MCF 10A (cell line): ENCODE results near the gene UPF2. TPM values are rescaled to one million over a fixed set of nuclear protein-coding genes. Genes with fewer than 3 reads are reported as not detected.

Source experiments
- BruUV-seq: library from RNA; stranded (reverse); fragments of 400-500 nt; replicated peaks from 2 replicates; lab custom pipeline; 2021; lab: Mats Ljungman, UMichigan
- CTCF ChIA-PET: fragments of 300-600 bp; sonication (Branson Sonifier 250); formaldehyde crosslinking; extraction: SDS; loops from one replicate; lab custom pipeline; 2021; ENCODE audit warnings: antibody characterized with exemption, inconsistent platforms; lab: Yijun Ruan, JAX
- POLR2A ChIA-PET: fragments of 300-600, 350-650 bp; sonication (Branson Sonifier 250); formaldehyde crosslinking; extraction: SDS; loops from one replicate; lab custom pipeline; 2020; ENCODE audit warnings: antibody characterized with exemption, inconsistent platforms; lab: Yijun Ruan, JAX
- DNase-seq: peaks from one replicate; pipeline ENCODE4 v3.0.0-alpha.2; 2018; ENCODE audit not compliant: unreplicated experiment
- H3K27ac Mint-ChIP-seq: one replicate; pipeline ENCODE4 v1.8.0; 2022; ENCODE audit warnings: mild to moderate bottlenecking, low read depth, mixed read lengths; ENCODE audit not compliant: unreplicated experiment
- H3K27me3 Mint-ChIP-seq: one replicate; pipeline ENCODE4 v1.8.0; 2022; ENCODE audit warnings: mixed read lengths; ENCODE audit not compliant: insufficient read depth, unreplicated experiment
- H3K36me3 Mint-ChIP-seq: one replicate; pipeline ENCODE4 v1.8.0; 2022; ENCODE audit warnings: mild to moderate bottlenecking, moderate library complexity, mixed read lengths; ENCODE audit not compliant: insufficient read depth, unreplicated experiment
- H3K4me1 Mint-ChIP-seq: one replicate; pipeline ENCODE4 v1.8.0; 2022; ENCODE audit warnings: mixed read lengths; ENCODE audit not compliant: insufficient read depth, unreplicated experiment
- H3K4me3 Mint-ChIP-seq: one replicate; pipeline ENCODE4 v1.8.0; 2022; ENCODE audit warnings: mild to moderate bottlenecking, moderate library complexity, mixed read lengths; ENCODE audit not compliant: unreplicated experiment
- H3K9me3 Mint-ChIP-seq: one replicate; pipeline ENCODE4 v1.8.0; 2022; ENCODE audit warnings: mixed read lengths; ENCODE audit not compliant: unreplicated experiment
- intact Hi-C: fragments of 100-400 bp; cut with micrococcal nuclease; formaldehyde crosslinking; loops from 2 replicates; pipeline ENCODE4 v1.14.1; 2022
- total RNA-seq: library from RNA; stranded (reverse); gene quantifications from 2 replicates; pipeline ENCODE4 v1.2.3, GENCODE V29; 2022
- TF ChIP-seq, protein P1 (sequence below): fragments of 200-600 bp; IDR thresholded peaks from one replicate; pipeline ENCODE4 v1.8.0; 2022; ENCODE audit warnings: antibody characterized with exemption, mild to moderate bottlenecking; ENCODE audit not compliant: unreplicated experiment

UPF2 gene
- total RNA-seq, 1 experiment from 2014 or later = 24.7 TPM

DNA sequence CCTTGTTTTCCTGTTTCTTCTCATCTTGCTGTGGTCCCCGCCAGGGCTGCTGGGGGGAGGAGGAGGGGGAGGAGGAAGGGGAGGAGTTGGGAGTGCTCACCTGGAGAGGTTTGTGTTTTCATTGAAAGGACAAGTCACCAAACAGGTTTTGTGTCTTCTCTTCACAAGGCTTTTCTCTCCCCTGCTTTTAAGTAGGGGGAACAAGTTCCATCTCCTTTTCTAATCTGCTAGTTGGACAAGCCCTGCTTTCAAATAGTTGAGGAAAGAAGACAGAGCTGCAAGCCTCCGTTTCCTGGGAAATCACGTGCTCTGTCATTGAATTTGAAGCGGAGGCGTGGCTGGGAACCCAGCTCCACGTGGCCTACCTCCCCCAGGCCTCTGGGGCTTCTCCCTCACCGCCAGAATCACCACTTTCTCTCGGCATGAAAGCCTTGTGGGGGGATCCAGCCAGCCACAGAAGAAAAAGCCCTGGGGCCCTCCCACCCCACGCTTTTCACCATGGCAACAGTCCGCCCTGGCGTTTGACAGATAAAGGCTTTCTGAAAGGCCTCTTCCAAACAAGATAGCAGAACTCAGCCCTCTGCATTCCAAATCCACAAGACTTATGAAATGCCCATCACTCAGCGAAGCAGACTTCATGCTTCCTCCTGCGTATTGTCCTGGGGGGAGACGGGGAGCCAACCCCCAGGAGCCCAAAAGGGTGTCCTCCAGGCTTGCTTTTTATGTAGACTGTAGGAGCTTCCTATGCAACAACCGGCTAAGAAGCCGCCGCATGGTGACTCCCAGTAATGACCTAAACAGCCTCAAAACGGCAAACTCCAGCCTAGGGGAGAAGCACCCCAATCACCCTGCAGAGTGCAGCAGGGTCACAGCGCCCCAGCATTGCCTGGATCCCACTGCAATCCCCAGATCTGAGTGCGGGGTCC is 167.8 kb downstream of the UPF2 start:
- Mint-ChIP-seq H3K4me1 (peaks cover 21% of the 10 kb centered on the region), H3K36me3 (peaks cover 9% of the 10 kb centered on the region), H3K4me3 (no peak overlapping the region), H3K27me3 (no peaks in the 10 kb centered on the region), H3K27ac (peak overlapping the region; percentile 96), H3K9me3 (no peaks in the 10 kb centered on the region)
- DNase-seq = peak; percentile 77
- POLR2A ChIA-PET = interaction anchor here (1.9 to 2.6 kb wide), 4 partner anchors 10 to 50 kb away, joined by 4 to 19 read pairs (median 10); no protein-coding TSS in a partner anchor
- BruUV-seq = no TSS peak
- intact Hi-C loops = no loop called here
- CTCF ChIA-PET = interaction anchor here (0.6 kb wide), 1 partner anchor 27 kb away, joined by 4 read pairs; no protein-coding TSS in a partner anchor
- TF ChIP-seq, protein P1, sequence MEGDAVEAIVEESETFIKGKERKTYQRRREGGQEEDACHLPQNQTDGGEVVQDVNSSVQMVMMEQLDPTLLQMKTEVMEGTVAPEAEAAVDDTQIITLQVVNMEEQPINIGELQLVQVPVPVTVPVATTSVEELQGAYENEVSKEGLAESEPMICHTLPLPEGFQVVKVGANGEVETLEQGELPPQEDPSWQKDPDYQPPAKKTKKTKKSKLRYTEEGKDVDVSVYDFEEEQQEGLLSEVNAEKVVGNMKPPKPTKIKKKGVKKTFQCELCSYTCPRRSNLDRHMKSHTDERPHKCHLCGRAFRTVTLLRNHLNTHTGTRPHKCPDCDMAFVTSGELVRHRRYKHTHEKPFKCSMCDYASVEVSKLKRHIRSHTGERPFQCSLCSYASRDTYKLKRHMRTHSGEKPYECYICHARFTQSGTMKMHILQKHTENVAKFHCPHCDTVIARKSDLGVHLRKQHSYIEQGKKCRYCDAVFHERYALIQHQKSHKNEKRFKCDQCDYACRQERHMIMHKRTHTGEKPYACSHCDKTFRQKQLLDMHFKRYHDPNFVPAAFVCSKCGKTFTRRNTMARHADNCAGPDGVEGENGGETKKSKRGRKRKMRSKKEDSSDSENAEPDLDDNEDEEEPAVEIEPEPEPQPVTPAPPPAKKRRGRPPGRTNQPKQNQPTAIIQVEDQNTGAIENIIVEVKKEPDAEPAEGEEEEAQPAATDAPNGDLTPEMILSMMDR = no peak

DNA sequence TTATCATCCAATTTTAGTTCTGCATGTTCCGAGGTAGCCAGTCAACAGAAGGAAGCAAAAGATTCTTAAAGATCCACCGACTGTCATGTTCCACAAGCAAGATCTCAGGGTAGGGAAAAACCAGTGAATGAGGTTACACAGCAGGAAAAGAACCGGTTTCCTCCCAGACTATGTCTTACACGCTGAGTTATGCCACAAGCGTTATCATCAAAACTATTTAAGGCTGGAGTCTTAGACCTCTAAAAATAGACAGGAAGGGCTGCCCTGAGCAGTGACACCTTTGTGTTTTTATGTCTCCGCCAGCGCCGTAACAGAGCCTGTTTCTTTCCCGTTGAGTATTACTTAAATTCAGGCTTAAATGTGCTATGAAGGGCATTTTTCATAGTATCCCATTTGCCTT is 171.1 kb downstream of the UPF2 start:
- Mint-ChIP-seq H3K36me3 (peaks cover 39% of the 10 kb centered on the region), H3K4me3 (no peak overlapping the region), H3K27me3 (no peaks in the 10 kb centered on the region), H3K4me1 (peaks cover 15% of the 10 kb centered on the region), H3K9me3 (no peaks in the 10 kb centered on the region), H3K27ac (no peak overlapping the region)
- POLR2A ChIA-PET = no interaction called here
- BruUV-seq = no TSS peak
- TF ChIP-seq, protein P1 = no peak
- DNase-seq = no peak
- CTCF ChIA-PET = no interaction called here
- intact Hi-C loops = no loop called here

DNA sequence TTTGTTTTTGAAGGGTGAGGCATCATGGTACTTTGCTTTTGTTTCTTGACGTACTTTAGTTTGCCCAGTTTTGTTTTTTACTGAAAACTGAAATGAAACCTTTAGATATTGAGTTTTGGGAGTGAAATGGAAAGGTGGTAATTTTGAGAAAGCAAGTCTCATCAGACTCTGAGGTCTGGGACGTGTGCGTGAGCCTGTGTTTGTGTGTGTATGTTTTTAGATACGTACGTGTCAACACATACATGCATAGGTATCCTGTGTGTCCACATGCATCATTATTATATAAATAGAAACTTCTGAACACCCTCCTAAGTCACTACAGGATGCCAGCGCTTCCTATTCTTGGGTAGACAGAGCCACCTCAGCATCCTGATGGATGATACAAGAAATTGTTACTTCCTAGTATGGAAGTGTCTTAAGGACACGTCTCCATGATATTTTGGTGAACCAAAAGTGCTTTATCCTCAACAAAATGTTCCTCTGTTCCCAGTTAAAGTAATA is 171.7 kb downstream of the UPF2 start:
- CTCF ChIA-PET = no interaction called here
- no TSS peak for BruUV-seq
- H3K4me3 Mint-ChIP-seq = no peak overlapping the region

GRCh38 chr10:11870461-11870780 is 172.2 kb downstream of the UPF2 start:
- Mint-ChIP-seq H3K36me3 (peaks cover 48% of the 10 kb centered on the region), H3K4me3 (no peak overlapping the region), H3K4me1 (peaks cover 5% of the 10 kb centered on the region), H3K27me3 (no peaks in the 10 kb centered on the region), H3K27ac (no peak overlapping the region), H3K9me3 (no peaks in the 10 kb centered on the region)
- no peak for DNase-seq
- intact Hi-C loops = no loop called here
- POLR2A ChIA-PET = no interaction called here
- CTCF ChIA-PET = no interaction called here
- no TSS peak for BruUV-seq
- TF ChIP-seq, protein P1 = no peak

More for the DNA sequence above, 171.7 kb downstream of the UPF2 start:
- H3K36me3 Mint-ChIP-seq = peaks cover 44% of the 10 kb centered on the region
- POLR2A ChIA-PET = no interaction called here
- no peak for DNase-seq
- no peaks in the 10 kb centered on the region for H3K27me3 Mint-ChIP-seq
- intact Hi-C loops = no loop called here
- H3K4me1 Mint-ChIP-seq = peaks cover 10% of the 10 kb centered on the region
- TF ChIP-seq, protein P1 = no peak
- H3K27ac Mint-ChIP-seq = no peak overlapping the region
- no peaks in the 10 kb centered on the region for H3K9me3 Mint-ChIP-seq
